Left ventricle myocardium superior (tissue), 1 donor: ENCODE data around the gene NUDT2. TPM values are rescaled to one million over a fixed set of nuclear protein-coding genes. Genes with fewer than 3 reads are reported as not detected.
"Not testable (repeated sequence)": the region's sequence is repeated elsewhere in the genome, so short reads cannot be mapped to it uniquely, and the experiment has no call there.

Experiments
- ATAC-seq: fragments of 200-7000 bp; cut with Tn5 transposase; one replicate; pipeline ENCODE4 v1.9.1; 2020; ENCODE audit warnings: mild to moderate bottlenecking, moderate library complexity
- DNase-seq: peaks from one replicate; pipeline ENCODE4 v3.0.0-alpha.2; 2020
- intact Hi-C: fragments of 100-400 bp; cut with micrococcal nuclease; formaldehyde crosslinking; loops from one replicate; pipeline ENCODE4 v1.11.0; 2022
- long read RNA-seq: library from polyadenylated mRNA; unstranded; transcript quantifications from one replicate; pipeline ENCODE4 v2.0.0, GENCODE V29; 2021
- total RNA-seq: library from RNA; stranded (reverse); fragmentation: NEBNext Ultra II Directional; extraction: Animal tissue kit (Norgen Biotek cat#: 25700); gene quantifications from one replicate; pipeline ENCODE4 v1.2.1, GENCODE V29; 2021
- donor health status: DM: no; HTN: yes; CAD: no; lungs with severe emphysema.

Gene NUDT2
- total RNA-seq: 19.6 TPM
- long read RNA-seq, transcript NUDT2-201 (4 exons, 960 nt): major isoform, 7 of 13 reads
- long read RNA-seq, partial matches to known transcripts: 5 of 13 reads
- long read RNA-seq, other reads (novel, unspliced or antisense): 1 of 13 reads

GRCh38 chr9:34328987-34329832 lies at the start of gene NUDT2, which contains the start of gene KIF24:
Gene NUDT2 (plus strand): TSS chr9:34329569. CDS start chr9:34339040, 9,471 bp downstream.
Gene KIF24 (minus strand): TSS chr9:34329268. CDS start chr9:34311346, 17,922 bp downstream.
- intact Hi-C loops: no loop called here
- ATAC-seq: peak; percentile 97
- peak; percentile 94 for DNase-seq

DNA sequence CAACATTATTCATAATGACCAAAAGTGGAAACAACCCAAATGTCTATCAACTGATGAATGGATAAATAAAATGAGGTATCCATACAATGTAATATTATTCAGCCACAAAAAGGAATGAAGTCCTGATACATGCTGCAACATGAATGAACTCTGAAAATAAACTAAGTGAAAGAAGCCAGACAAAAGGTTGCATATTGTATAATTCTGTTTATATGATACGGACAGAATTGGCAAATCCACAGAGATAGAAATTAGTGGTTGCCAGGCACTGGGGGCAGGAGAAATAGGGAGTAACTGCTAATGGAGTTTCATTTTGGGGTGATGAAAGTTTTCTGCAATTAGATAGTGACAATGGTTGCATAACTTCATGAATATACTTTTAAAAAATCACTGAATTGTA lies 47.3 kb upstream of the NUDT2 start:
- DNase-seq: no peak
- intact Hi-C loops: no loop called here

DNA sequence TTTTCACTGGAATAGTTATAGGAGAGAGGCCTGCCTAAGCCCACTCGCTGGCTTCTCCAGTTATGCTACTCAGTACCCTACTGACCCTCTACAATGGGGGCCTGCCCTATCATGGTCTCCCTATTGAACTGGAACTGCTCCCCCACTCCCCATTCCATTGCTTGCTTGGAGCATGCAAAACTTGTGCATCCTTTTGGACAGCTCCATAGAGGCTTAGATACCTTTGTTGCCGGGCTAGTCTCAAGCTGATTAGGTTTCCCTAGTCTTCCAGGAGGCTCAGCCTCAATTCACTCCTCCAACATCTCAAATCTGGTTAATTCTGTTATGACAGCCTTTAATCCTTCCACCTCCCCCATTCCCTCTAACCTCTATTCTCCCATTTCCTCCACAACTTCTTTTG lies 40.2 kb upstream of the NUDT2 start:
- DNase-seq: no peak
- intact Hi-C loops: no loop called here

More for the DNA sequence above, 47.3 kb upstream of the NUDT2 start:
- no peak for ATAC-seq

DNA sequence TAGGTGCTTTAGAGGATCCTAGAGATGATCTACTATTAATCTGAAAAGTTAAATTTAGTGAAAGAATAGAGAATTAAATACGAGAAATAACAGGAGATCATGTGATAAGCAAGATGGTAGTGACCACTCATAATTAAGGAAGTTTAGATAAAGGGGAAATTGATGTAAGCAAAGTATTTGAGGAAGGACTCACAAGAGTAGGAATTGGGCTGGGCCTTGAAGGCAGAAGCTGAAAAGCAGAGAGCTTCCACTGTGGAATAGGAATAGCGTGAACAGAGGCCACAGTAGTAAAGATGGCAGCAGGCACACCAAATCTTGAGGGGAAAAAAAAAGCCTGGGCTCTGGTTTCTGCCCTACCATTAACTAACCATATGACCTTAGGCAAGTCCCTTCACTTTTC lies 38.3 kb upstream of the NUDT2 start:
- intact Hi-C loops: no loop called here
- ATAC-seq (no peak), DNase-seq (no peak)

More for the DNA sequence above, 40.2 kb upstream of the NUDT2 start:
- ATAC-seq: no peak

DNA sequence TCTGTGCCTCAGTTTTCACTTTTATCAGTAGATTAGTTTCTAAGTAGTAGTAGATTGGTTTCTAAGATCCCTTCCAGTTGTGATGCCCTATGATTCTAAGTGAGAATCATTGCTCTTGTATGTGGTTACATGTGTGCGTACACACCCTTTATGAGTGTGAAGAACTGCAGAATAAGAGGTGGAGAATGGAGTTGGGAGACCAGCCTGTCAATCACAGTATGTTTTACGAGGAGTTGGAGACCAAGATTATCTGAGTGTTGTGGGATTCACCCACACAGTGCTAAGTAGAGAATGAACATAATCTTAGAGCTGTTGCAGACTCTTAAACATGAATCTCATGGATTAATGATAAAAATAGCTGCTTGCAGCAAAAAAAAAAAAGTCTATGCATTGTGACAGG lies 37.9 kb upstream of the NUDT2 start:
- DNase-seq (no peak), ATAC-seq (no peak)
- intact Hi-C loops: no loop called here

DNA sequence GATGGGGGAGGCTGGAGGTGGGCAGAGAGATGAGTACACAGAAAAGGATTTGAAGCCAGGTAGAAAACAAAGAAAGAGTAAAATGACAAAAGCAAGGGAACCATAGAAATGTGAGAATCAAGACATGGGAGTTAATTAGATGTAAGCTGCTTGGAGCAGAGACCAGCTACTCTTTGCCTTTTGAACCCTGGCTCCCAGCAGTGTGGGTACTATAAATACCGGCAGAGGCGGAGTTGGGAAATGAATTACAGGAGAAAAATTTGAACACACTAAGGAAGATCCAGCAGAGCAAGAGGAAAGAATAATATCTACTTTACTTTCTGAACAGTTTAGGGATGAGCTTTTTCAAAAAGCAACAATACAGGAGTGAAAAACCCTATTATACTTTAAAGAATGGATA lies 36.8 kb upstream of the NUDT2 start:
- ATAC-seq (no peak), DNase-seq (no peak)
- intact Hi-C loops: no loop called here

GRCh38 chr9:34301064-34301463 lies 28.3 kb upstream of the NUDT2 start:
- DNase-seq, intact Hi-C loops, ATAC-seq: not testable (repeated sequence)

DNA sequence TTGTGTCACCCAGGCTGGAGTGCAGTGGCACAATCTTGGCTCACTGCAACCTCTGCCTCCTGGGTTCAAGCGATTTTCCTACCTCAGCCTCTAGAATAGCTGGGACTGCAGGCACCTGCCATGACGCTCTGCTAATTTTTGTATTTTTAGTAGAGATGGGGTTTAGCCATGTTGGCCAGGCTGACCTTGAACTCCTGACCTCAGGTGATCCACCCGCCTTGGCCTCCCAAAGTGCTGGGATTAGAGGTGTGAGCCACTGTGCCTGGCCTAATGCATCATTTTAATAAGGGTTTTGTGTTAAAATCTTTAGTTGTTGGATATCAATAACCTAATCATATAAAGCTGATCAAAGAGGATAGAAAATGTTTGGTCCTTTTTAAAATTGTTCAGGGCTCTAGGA lies 21.1 kb upstream of the NUDT2 start:
- intact Hi-C loops, ATAC-seq, DNase-seq: not testable (repeated sequence)

GRCh38 chr9:34310215-34310614 lies 19.2 kb upstream of the NUDT2 start:
- intact Hi-C loops: no loop called here
- ATAC-seq: no peak

GRCh38 chr9:34311499-34312185 lies 17.7 kb upstream of the NUDT2 start:
- DNase-seq (no peak), ATAC-seq (no peak)
- intact Hi-C loops: no loop called here

More at GRCh38 chr9:34310215-34310614, 19.2 kb upstream of the NUDT2 start:
- no peak for DNase-seq

GRCh38 chr9:34317436-34317835 lies 11.9 kb upstream of the NUDT2 start:
- no peak for ATAC-seq
- DNase-seq: no peak
- intact Hi-C loops: no loop called here

DNA sequence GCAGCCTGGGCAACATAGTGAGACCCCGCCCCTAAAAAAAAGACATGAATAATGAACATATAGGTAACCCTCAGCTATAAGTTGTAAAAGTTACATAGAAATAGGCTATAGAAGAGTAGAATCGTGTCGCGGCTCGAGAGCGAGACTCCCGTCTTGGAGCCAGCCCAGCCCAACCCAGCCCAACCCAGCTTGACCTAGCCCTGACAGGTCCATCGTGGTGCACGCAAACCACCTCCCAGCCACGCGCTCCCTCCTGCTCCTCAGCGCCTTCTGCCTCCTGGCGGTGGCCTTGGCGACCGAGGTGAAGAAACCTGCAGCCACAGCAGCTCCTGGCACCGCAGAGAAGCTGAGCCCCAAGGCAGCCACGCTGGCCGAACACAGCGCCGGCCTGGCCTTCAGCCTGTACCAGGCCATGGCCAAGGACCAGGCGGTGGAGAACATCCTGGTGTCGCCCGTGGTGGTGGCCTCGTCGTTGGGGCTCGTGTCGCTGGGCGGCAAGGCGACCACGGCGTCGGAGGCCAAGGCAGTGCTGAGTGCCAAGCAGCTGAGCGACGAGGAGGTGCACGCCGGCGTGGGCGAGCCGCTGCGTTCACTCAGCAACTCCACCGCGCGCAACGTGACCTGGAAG lies 11.1 kb upstream of the NUDT2 start:
- ATAC-seq (no peak), DNase-seq (no peak)
- intact Hi-C loops: no loop called here

GRCh38 chr9:34321451-34321850 lies 7.9 kb upstream of the NUDT2 start:
- intact Hi-C loops: no loop called here
- DNase-seq (no peak), ATAC-seq (no peak)

- intact Hi-C loops: no loop called here
- ATAC-seq (no peak), DNase-seq (no peak)
Observed at GRCh38 chr9:34322899-34323591, 6.3 kb upstream of the NUDT2 start.

- no peak for ATAC-seq
- intact Hi-C loops: no loop called here
- no peak for DNase-seq
Observed at GRCh38 chr9:34326690-34327089, 2.7 kb upstream of the NUDT2 start.

DNA sequence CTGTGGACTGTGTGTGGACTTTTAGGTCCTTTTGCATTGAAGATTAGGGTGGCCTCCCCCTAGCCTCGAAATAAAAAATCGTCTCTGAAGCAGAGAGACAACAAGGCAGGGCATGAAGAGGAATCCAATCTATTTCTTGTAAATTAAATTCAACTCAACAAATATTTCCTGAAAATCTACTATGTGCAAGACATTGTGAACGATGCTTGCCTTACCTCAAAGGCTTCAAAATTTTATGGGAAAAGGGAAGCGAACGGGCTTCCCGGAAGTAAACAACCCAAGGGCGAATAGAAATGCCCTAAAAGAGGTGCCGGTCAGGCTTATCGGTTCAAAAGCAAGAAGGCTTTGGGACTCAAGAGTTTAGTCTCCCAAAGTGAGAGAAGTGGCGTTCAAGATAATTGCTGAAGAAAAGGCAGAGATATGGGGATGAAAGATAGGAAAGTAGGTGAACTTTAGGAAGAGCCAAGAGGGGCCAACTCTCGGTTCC lies 826 bp upstream of the NUDT2 start:
- DNase-seq (no peak), ATAC-seq (no peak)
- intact Hi-C loops: no loop called here

DNA sequence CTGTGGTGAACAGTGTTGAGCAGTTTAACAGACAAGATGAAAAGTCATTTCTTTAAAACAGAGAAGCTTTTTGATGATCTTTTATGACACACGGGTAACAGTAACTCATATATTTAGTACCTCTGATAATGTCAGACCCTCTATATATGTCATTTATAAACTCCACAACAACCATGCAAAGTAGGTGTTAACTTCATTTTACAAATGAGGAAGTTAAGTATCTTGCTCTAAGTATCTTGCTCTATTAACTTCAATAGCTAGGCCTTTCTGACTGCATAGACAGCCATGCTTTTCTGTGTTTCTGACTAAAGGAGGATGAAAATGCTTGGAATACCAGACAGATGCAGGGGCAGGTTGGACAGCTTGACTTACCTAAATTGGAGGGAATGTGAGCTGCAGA lies 1.8 kb downstream of the NUDT2 start:
- ATAC-seq (no peak), DNase-seq (no peak)
- intact Hi-C loops: loop anchor here (5.0 to 10.0 kb wide), 2 partner anchors 46 to 274 kb away; partner anchors contain the start of gene MYORG

- ATAC-seq (no peak), DNase-seq (no peak)
- intact Hi-C loops: loop anchor here (5.0 to 10.0 kb wide), 2 partner anchors 45 to 272 kb away; partner anchors contain the start of gene MYORG
Observed at GRCh38 chr9:34332076-34332964, 3.0 kb downstream of the NUDT2 start.
